Measurements from ENCODE around the gene TIMM44. TPM values are rescaled to one million over a fixed set of nuclear protein-coding genes. Genes with fewer than 3 reads are reported as not detected.
"Not testable (repeated sequence)": the region's sequence is repeated elsewhere in the genome, so short reads cannot be mapped to it uniquely, and the experiment has no call there.

TIMM44 gene
- total RNA-seq, 1 donor = 57.9 TPM

- no peak for DNase-seq (ENCODE audit: low read depth)
- H3K4me3 ChIP-seq (ENCODE audit: low read depth, low read length) = no peak overlapping the region
- TF ChIP-seq CTCF (IDR thresholded peaks at IDR 0.05; ENCODE audit: insufficient read depth, low read depth, low read length) = no peak
Measured at GRCh38 chr19:7899751-7900378, 43.6 kb downstream of the TIMM44 start.

- no peak for TF ChIP-seq CTCF (IDR thresholded peaks at IDR 0.05; ENCODE audit: insufficient read depth, low read depth, low read length)
Measured at GRCh38 chr19:7898967-7899366, 44.5 kb downstream of the TIMM44 start.

GRCh38 chr19:7897292-7897691 is 46.2 kb downstream of the TIMM44 start:
- H3K4me3 ChIP-seq (ENCODE audit: low read depth, low read length) = no peak overlapping the region
- no peak for TF ChIP-seq CTCF (IDR thresholded peaks at IDR 0.05; ENCODE audit: insufficient read depth, low read depth, low read length)
- DNase-seq (ENCODE audit: low read depth) = peak; percentile 16

More at GRCh38 chr19:7898967-7899366, 44.5 kb downstream of the TIMM44 start:
- no peak overlapping the region for H3K4me3 ChIP-seq (ENCODE audit: low read depth, low read length)
- no peak for DNase-seq (ENCODE audit: low read depth)

DNA sequence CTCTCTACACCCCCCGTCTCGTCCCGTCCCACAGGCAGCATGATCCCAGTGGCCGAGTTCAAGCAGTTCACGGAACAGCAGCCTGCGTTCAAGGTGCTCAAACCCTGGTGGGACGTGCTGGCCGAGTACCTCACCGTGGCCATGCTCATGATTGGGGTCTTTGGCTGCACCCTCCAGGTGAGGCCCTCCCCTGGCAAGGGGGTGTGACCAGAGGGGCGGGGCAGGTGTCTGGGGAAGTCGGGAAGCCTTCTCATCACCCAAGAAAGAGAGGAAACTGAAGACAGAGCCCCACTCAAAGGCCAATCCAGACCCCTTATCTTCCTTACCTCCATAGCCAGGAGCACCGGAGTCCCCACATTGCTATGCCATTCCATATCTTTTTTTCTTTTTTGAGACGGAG is 47.9 kb downstream of the TIMM44 start:
- no peak for TF ChIP-seq CTCF (IDR thresholded peaks at IDR 0.05; ENCODE audit: insufficient read depth, low read depth, low read length)
- no peak overlapping the region for H3K4me3 ChIP-seq (ENCODE audit: low read depth, low read length)
- no peak for DNase-seq (ENCODE audit: low read depth)

DNA sequence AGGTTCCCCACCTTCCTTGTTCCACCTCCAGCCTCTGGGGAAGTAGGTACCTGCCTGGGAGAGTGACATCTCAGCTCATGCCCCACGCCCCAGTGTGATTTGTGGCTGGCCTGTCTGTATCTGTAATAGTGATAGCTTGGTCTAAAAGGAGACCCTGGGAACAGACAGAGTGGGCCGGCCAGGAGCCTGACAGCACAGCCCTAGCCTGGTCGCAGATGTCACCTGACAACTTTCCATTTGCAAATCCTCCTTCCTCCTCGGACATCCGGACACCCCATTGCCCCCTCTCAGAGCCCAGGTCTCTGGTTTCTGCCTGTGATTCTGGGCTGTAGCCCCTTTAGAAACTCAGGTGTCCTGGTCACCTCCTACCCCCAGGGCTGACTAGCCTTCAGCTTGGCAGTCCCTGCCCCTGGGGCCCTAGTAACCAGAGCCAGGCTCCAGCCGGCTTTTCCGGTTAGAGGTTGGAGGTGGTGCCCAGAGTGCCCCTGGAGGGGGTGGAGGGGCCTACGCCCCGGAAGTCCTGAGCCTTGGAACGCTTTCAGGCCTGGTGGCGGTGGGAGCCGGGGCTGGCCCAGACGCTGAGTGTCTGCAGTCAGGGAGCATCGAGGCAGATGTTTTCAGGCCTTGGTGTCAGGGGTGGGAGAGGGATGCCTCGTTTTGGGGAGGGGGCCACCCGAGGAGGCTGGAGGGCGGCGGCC is 48.7 kb downstream of the TIMM44 start:
- TF ChIP-seq CTCF (IDR thresholded peaks at IDR 0.05; ENCODE audit: insufficient read depth, low read depth, low read length) = no peak
- H3K4me3 ChIP-seq (ENCODE audit: low read depth, low read length) = no peak overlapping the region
- no peak for DNase-seq (ENCODE audit: low read depth)

DNA sequence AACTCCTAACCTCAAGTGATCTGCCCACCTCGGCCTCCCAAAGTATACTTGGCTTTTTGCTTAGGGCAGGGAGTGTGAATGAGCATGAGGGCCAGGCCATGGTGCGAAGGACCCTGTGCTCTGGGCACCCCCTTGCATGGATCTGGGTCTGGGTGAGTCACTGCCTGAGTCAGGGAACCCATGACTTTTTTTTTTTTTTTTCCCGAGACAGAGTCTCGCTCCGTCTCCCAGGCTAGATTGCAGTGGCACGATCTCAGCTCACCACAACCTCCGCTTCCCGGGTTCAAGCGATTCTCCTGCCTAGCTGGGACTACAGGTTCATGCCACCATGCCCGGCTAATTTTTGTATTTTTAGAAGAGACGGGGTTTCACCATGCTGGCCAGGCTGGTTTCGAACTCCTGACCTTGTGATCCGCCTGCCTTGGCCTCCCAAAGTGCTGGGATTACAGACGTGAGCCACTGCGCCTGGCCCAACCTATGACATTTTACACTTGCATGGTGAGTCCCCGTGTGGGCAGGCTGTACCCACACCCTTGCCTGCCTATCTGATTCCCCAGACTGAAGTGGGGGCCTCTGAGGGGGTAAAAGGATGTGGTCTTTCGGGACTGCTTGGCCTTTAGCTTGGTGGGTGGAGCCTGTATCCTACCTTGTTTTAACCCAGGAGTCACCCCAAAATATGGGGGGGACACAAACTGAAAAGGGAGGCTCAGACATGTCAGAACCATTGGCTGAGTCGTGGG is 49.9 kb downstream of the TIMM44 start:
- DNase-seq (ENCODE audit: low read depth) = peak; percentile 56

GRCh38 chr19:7888826-7889217 is 54.6 kb downstream of the TIMM44 start:
- peak overlapping the region; percentile 73 for H3K4me3 ChIP-seq (ENCODE audit: low read depth, low read length)
- TF ChIP-seq CTCF (IDR thresholded peaks at IDR 0.05; ENCODE audit: insufficient read depth, low read depth, low read length) = no peak
- DNase-seq (ENCODE audit: low read depth) = no peak

More for the DNA sequence above, 49.9 kb downstream of the TIMM44 start:
- H3K4me3 ChIP-seq (ENCODE audit: low read depth, low read length) = not testable (repeated sequence)
